Activated CD8-positive, alpha-beta memory T cell treated with anti-CD3 and anti-CD28 coated beads, Interleukin-2, amount 50 U/mL, for 4 hours (primary cell): Measurements from ENCODE around the gene KCNMB1.
"Not testable (repeated sequence)": the region's sequence is repeated elsewhere in the genome, so short reads cannot be mapped to it uniquely, and the experiment has no call there.

Source experiments
- DNase-seq: peaks from one replicate; pipeline ENCODE4 v3.0.0-alpha.2; 2020

Gene KCNMB1

GRCh38 chr5:170413897-170414296 is 24.7 kb upstream of the KCNMB1 start:
- DNase-seq: no peak

GRCh38 chr5:170411100-170411499 is 21.9 kb upstream of the KCNMB1 start:
- no peak for DNase-seq

DNA sequence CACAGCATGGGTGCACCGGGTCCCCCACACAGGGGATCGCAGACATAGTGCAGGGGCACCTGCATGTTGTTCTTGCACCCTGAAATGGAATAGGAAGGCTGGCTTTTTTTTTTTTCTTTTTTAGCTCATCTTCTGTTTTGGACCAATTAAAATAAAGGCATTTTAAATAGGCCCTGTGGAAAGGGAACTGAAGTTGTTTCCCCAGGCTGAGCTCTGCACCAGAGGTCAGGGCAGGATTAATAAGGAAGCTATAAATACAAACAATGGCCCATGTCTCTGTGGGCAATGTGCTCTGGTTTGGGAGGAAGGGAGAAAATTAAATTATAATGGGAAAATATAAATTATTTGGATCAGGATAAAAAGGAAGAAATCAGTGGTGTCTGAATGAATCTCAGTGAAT is 21.2 kb upstream of the KCNMB1 start:
- no peak for DNase-seq

DNA sequence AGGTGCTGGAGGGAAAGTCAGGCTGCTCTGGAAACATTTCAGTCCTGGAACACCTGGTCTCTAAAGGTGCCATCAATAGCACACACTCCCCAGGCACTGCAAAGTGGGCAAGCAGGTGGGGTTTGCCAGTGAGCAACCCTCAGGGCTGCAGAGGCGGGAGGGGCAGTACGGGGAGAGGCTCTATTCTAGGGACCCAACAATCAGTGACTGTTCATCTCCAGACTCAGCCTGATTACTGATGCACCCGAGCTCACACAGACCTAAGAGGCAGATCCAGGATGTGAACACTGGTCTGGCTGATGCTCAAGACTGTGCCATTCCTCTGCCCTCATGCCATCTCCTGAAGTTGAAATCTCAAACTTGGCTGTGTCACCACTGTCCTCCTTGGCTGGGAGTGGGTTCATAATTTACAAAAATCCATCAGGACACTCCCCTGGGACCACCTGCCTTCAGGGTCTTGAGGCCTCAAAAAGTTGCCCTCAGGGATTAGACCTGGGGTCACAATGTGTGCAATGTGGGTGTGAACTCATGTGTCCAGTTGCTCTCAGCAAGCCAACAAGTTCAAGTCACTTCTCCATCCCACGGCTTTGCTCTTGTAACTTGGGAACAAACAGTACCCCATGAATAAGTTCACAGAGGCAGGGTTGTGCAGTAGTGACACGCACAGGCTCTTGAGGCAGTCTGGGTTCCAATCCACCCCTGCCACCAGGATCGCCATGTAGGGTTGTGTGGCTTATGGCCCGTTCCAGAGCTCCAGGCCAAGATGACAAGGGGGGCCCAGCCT is 19.9 kb upstream of the KCNMB1 start:
- no peak for DNase-seq

DNA sequence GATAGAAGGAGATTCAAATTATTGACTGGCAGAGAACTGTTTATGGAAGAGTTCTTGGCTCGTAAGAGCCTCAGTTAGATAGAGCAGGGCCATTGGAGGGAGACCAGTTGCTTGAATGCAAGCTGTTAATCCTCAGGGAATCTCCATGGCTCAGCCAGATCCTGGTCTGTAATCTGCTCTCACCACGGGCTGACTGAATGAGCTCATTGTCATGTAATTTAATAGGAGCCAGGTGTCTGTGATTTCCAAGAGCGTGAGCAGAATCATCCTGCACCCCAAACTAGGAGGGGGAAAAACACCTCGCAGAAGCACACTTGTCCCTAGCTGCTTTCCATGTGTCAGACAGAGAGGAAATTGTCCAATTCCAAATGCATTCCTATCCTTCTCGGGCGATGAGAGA is 19.1 kb upstream of the KCNMB1 start:
- DNase-seq: no peak

DNA sequence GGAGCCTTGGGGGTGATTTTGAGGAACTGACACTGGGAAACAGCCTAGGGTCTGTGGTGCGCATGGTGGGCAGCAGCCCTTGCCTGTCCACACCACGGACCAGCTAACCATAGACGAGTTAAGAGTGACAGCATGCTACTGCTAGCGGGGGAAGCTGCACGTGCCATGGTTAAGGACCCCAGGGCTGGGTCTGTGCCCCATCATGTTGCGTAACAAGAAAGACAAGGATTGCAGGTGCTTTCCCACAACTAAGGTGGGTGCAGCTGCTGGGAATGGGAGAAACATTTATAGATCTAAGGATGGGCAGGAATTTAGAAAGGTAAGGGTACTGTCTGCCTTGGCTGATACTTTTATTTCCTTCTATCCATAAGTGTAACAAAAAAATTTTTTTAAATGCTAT is 17.9 kb upstream of the KCNMB1 start:
- DNase-seq: no peak

GRCh38 chr5:170405817-170406216 is 16.6 kb upstream of the KCNMB1 start:
- DNase-seq: no peak

GRCh38 chr5:170404398-170404797 is 15.2 kb upstream of the KCNMB1 start:
- DNase-seq: no peak

- no peak for DNase-seq
These were observed 14.5 kb upstream of the KCNMB1 start for GRCh38 chr5:170403675-170404074.

DNA sequence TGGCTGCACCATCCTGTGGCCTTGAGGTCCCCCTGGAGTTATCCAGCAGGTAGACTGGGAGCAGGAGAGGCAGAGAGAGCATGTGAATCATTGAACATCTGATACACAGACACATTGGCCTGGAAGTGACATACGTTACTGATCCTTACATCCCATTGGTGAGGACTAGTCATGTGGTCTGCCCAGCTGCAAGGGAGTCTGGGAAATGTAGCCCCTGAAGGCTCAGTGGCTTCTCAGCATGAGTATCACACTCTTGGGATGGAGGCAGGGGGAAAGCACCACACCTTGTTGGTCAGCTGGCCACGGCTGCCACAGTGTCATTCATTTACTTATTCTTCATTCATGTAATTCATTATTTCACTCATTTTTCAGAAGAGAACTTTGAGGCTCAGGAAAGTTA is 13.3 kb upstream of the KCNMB1 start:
- no peak for DNase-seq

GRCh38 chr5:170397059-170397458 is 7.9 kb upstream of the KCNMB1 start:
- DNase-seq: no peak

- DNase-seq: no peak
These were observed 4.8 kb upstream of the KCNMB1 start for GRCh38 chr5:170393958-170394357.

DNA sequence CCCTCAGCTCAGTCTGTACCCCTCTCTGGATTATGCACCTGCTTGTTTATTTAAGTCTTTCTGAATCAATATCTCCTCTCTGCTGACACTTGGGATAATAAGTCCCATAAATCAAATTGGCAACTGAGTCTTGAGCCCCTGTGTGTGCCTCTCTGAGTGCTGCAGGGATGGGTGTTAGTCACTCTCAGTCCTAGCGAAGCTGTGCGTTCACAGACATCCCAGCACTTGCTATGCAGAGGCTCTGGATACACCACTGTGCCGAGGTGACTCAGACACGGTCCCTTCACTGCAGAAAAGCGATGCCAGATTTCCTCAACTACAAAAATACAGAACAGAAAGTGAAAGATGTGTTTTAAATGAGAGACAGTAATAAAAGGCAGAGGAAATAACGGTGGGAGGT is 4.1 kb upstream of the KCNMB1 start:
- peak; percentile 24 for DNase-seq

- DNase-seq: no peak
These were observed 1.3 kb upstream of the KCNMB1 start for GRCh38 chr5:170390472-170390871.

- DNase-seq: no peak
These were observed 354 bp upstream of the KCNMB1 start for GRCh38 chr5:170389550-170389892.

DNA sequence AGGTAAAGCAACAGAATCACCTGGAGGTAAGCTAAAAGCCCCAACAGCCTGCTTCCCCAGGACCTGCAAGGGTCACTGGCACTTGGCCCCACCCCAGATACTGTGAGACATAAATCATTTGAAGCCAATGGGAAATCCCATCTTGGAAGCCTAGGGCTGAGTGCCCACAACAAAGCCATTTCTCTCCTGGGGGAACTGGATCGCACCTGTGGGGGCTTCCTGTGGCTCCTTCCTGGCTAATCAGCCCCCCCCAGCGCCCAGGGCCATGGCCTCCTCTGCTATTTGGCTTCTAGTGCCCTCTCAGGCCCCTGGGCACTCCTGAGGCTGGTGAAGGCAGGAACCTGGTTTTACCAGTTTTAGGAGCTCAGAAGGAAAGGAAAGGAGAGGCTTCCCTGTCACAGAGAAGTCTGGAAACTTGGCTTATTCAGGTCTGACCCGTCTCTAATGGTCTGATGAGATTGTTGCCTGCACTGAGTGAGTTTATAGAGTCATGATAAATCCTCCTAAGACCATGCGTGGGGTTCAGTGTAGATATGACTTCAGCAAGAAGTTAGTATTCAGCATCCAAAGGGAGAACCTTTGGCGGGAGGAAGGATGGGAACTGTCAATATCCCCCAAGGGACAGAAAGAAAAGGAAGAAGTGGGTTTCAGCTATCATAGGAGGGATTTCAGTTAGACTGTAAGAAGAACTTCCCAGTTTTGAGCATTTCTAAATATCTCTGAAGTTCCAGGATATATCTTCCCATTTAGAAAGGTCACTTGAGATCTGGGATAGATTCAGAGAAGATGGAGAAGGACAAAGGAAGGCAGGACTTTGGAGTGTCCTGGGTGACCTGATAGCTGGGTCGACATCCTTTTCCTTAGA is 1.2 kb downstream of the KCNMB1 start:
- no peak for DNase-seq

DNA sequence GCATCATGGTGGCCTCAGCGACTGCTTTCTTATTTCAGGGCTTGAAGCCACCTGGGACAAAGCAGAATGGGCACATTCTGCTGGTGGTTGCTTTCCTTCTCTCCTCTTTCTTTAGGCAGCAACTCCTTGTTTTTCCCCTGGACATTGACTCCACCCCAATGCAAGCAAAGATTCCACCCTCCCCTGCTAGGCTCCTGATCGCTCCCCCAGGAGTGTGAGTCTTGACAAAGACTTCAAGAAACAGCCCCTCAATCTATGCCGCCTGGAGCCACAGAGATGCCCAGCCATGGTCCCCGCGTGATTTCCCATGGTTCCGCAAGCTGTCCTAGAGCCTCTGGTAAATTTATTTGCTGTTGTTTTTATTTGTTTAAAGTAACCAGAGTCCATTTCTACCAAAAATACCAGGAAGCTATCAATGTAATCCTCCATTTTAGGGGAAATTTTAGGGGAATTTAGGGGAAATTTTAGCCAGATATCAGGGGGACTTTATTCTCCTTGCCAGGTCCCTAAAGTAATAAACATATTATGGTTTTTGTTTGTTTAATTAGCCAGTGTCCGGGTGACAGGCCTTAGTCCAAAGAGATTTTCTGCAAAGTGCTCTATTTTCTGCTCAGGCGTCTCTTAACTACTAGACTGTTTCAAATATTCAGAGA is 2.3 kb downstream of the KCNMB1 start:
- no peak for DNase-seq

- no peak for DNase-seq
These were observed 5.9 kb downstream of the KCNMB1 start for GRCh38 chr5:170383227-170383626.

- DNase-seq: no peak
These were observed 6.4 kb downstream of the KCNMB1 start for GRCh38 chr5:170382790-170383189.

DNA sequence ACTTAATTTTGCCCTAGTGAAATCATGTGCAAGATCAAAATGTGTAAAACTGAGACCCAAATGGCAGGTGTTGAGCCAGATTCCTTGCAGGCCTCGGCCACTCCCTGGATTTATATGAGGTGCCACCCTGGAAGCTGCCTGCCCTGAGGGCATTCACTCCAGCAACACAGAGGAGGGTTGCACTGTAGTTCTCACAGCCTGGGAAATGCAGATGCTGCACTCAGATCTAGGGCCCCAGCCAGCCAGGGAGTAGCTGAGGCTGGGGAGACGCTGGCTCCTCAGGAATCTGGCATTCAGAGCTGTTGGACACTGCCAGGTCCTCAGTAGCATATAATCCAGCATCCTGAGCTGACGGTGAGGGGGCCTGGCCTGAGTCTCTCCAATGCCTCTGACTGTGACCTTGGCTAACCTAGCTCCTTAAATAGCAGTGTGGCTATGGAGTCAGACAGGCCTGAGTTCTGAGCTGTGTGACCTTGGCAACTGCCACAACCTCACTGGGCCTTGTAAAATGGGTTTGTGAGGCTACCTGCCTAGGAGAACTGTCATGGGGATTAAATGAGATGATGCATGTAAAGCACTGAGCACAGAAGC is 8.7 kb downstream of the KCNMB1 start:
- DNase-seq: no peak

DNA sequence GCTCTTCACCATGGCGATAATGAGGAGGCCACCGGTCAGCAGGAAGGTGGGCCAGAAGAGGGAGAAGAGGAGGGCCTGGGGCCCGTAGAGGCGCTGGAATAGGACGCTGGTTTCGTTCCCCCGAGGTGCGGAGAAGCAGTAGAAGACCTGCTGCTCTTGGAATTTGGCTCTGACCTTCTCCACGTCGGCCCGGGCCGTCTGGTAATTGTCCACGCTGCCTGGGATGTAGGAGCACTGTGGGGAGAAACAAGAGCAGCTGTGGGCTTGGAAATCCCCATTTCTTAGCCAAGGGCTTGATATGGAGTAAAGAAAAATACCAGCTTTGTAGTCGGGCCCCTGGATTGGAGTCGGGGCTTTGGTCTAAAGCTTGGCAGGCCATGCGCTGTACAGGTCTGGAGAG is 10.4 kb downstream of the KCNMB1 start:
- no peak for DNase-seq

DNA sequence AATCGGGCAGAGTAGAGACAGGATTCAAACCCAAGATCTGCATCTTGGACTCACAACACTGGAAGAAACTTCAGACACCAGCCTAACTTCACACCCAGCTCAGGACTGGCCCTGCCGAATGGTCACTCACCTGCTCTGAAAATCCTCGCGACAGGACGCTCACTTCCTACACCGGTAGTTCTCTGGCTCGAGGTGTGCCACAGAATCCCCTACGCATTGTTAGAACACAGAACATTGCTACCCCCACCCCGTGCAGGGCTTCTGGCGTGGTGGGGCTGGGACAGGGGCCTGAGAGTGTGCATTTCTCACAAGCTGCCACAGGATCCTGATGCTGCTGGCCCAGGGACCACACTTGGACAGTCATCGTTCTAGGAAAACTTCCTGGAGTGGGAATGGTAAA is 12.1 kb downstream of the KCNMB1 start:
- DNase-seq: no peak

DNA sequence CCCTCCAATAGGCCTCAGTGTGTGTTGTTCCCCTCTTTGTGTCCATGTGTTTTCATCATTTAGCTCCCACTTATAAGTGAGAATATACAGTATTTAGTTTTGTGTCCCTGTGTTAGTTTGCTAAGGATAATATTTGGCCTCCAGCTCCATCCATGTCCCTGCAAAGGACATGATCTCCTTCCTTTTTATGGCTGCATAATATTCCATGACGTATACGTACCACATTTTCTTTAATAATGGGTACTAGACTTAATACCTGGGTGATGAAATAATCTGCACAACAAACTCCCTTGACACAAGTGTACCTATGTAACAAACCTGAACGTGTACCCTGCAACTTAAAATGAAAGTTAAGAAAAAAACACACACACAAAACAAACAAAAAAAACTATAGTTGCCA is 12.6 kb downstream of the KCNMB1 start:
- not testable (repeated sequence) for DNase-seq

DNA sequence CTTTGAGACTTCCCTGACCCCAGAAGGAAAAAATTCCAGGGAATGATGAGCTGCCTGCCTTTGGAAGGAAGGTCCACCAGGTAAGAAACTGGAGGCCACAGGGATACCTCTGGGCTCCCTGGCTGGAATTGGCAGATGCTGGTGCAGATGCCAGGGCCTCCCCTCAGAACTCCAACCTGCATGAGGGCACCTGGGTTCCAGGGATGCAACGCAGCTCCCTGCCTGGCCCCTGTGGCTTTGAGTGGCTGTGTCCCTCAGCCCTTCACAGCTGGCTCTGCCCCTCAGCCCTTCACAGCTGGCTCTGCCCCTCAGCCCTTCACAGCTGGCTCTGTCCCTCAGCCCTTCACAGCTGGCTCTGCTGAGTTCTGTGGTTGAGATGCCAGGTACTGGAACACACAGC is 13.9 kb downstream of the KCNMB1 start:
- DNase-seq: no peak
